GM23248 (cell line): Measurements from ENCODE around the gene COL12A1. TPM values are rescaled to one million over a fixed set of nuclear protein-coding genes. Genes with fewer than 3 reads are reported as not detected.
"Not testable (repeated sequence)": the region's sequence is repeated elsewhere in the genome, so short reads cannot be mapped to it uniquely, and the experiment has no call there.

ENCODE experiments used
- DNase-seq: peaks from one replicate; pipeline ENCODE4 v3.0.0-alpha.2; 2015
- H2AFZ ChIP-seq: fragments of 200-600 bp; sonication (generic); 2 replicates; pipeline ENCODE4 v1.6.1; 2016; ENCODE audit warnings: antibody characterized with exemption
- H3F3A ChIP-seq: fragments of 200-600 bp; sonication (generic); 2 replicates; pipeline ENCODE4 v1.6.1; 2016; ENCODE audit warnings: mild to moderate bottlenecking, antibody characterized with exemption, mixed run types; ENCODE audit not compliant: insufficient read depth
- H3K27ac ChIP-seq: fragments of 200-600 bp; sonication (generic); 2 replicates; pipeline ENCODE4 v1.5.1; 2016; ENCODE audit warnings: mild to moderate bottlenecking
- H3K27me3 ChIP-seq: fragments of 200-600 bp; sonication (generic); replicated peaks from 2 replicates; pipeline ENCODE4 v1.6.1; 2016; ENCODE audit warnings: mild to moderate bottlenecking; ENCODE audit not compliant: insufficient read depth
- H3K36me3 ChIP-seq: fragments of 200-600 bp; sonication (generic); 2 replicates; pipeline ENCODE4 v1.6.1; 2016; ENCODE audit warnings: low read depth, mild to moderate bottlenecking
- H3K4me1 ChIP-seq: fragments of 200-600 bp; sonication (generic); 2 replicates; pipeline ENCODE4 v1.6.1; 2016; ENCODE audit warnings: mild to moderate bottlenecking; ENCODE audit not compliant: insufficient read depth
- H3K4me2 ChIP-seq: fragments of 200-600 bp; sonication (generic); one replicate; pipeline ENCODE4 v1.6.1; 2016; ENCODE audit warnings: mild to moderate bottlenecking; ENCODE audit not compliant: unreplicated experiment
- H3K4me3 ChIP-seq: fragments of 200-600 bp; sonication (generic); 2 replicates; pipeline ENCODE4 v1.5.1; 2016; ENCODE audit warnings: mild to moderate bottlenecking
- H3K79me2 ChIP-seq: fragments of 200-600 bp; sonication (generic); 2 replicates; pipeline ENCODE4 v1.6.1; 2016; ENCODE audit warnings: mild to moderate bottlenecking; ENCODE audit not compliant: insufficient read depth
- H3K9ac ChIP-seq: fragments of 200-600 bp; sonication (generic); 2 replicates; pipeline ENCODE4 v1.6.1; 2016; ENCODE audit warnings: mild to moderate bottlenecking
- H3K9me2 ChIP-seq: fragments of 200-600 bp; sonication (generic); 2 replicates; pipeline ENCODE4 v1.6.1; 2016; ENCODE audit warnings: mixed run types, mild to moderate bottlenecking, moderate library complexity; ENCODE audit not compliant: insufficient read depth
- H3K9me3 ChIP-seq: fragments of 200-600 bp; sonication (generic); one replicate; pipeline ENCODE4 v1.6.1; 2017; ENCODE audit warnings: low read depth
- H4K20me1 ChIP-seq: fragments of 200-600 bp; sonication (generic); 2 replicates; pipeline ENCODE4 v1.6.0; 2016; ENCODE audit not compliant: insufficient read depth
- EZH2 ChIP-seq: fragments of 200-600 bp; sonication (generic); IDR thresholded peaks from 2 replicates; pipeline ENCODE4 v1.6.1; 2018; ENCODE audit warnings: antibody characterized with exemption, mild to moderate bottlenecking; ENCODE audit not compliant: insufficient read depth, poor library complexity, severe bottlenecking
- EZH2phosphoT487 ChIP-seq: fragments of 200-600 bp; sonication (generic); IDR thresholded peaks from 2 replicates; pipeline ENCODE4 v1.6.1; 2018; ENCODE audit warnings: antibody characterized with exemption, moderate library complexity, mild to moderate bottlenecking, low read depth; ENCODE audit not compliant: insufficient read depth
- WGBS, 2 experiments: methylation state at CpG; one replicate each; pipeline ENCODE4 v1.1.6; 2015 to 2017; ENCODE audit warnings: low lambda C conversion rate in 2 of 2, low coverage in 1 of 2; ENCODE audit errors: missing lambda C conversion rate in 2 of 2; 5-methylcytosine and 5-hydroxymethylcytosine counted together
- in situ Hi-C: fragments of 300-500 bp; cut with MboI; formaldehyde crosslinking; loops from 2 replicates; pipeline ENCODE4 v1.15.0; 2020
- polyA plus RNA-seq: library from polyadenylated mRNA; unstranded; fragments of >200 nt; fragmentation: Nextera tagmentation; extraction: Ambion mirVana; gene quantifications from 2 replicates; pipeline ENCODE4 v1.2.1, GENCODE V29; 2016
- total RNA-seq: library from RNA; depleted of rRNA; stranded (reverse); fragments of >200 nt; shearing (Covaris generic); gene quantifications from 2 replicates; pipeline ENCODE4 v1.2.3, GENCODE V29; 2014

COL12A1 gene
- total and polyA plus RNA-seq, 2 experiments from 2014 or later: 253 to 1,033 TPM

GRCh38 chr6:75201021-75201420, 4.8 kb downstream of the COL12A1 start:
- Histone ChIP-seq H3K4me2 (peak overlapping the region; percentile 96), H3K36me3 (peaks cover 3% of the 10 kb centered on the region), H4K20me1 (no peaks in the 10 kb centered on the region), H3K79me2 (peaks cover 92% of the 10 kb centered on the region), H3K9me2 (no peaks in the 10 kb centered on the region), H3K27me3 (no peaks in the 10 kb centered on the region), H3K4me1 (peaks cover 69% of the 10 kb centered on the region), H3K27ac (peak overlapping the region; percentile 89), H3K9me3 (no peaks in the 10 kb centered on the region), H2AFZ (no peak overlapping the region), H3K4me3 (peak overlapping the region; percentile 98), H3K9ac (peak overlapping the region; percentile 97), H3F3A (peaks cover 80% of the 10 kb centered on the region)
- in situ Hi-C loops: loop anchor here (25.0 kb wide), 3 partner anchors 789 to 1464 kb away; no protein-coding TSS in a partner anchor
- peak; percentile 52 for DNase-seq
- WGBS, 2 experiments: 3% methylated on average over 1 of the region's 1 CpG
- TF ChIP-seq EZH2: no peak
- TF ChIP-seq EZH2phosphoT487: no peak

- Histone ChIP-seq H3K27ac (peak overlapping the region; percentile 89), H3K9ac (no peak overlapping the region), H2AFZ (no peak overlapping the region), H3K4me1 (peaks cover 69% of the 10 kb centered on the region), H3K4me3 (peak overlapping the region; percentile 15), H3K36me3 (peaks cover 8% of the 10 kb centered on the region), H3K4me2 (peak overlapping the region; percentile 96), H3K79me2 (peaks cover 83% of the 10 kb centered on the region), H3K9me3 (no peaks in the 10 kb centered on the region), H3F3A (peaks cover 84% of the 10 kb centered on the region), H3K27me3 (no peaks in the 10 kb centered on the region), H4K20me1 (no peaks in the 10 kb centered on the region), H3K9me2 (no peaks in the 10 kb centered on the region)
- in situ Hi-C loops: loop anchor here (25.0 kb wide), 3 partner anchors 788 to 1463 kb away; no protein-coding TSS in a partner anchor
- DNase-seq: peak; percentile 78
- TF ChIP-seq EZH2 (no peak), EZH2phosphoT487 (no peak)
- 43 to 59% methylated on average over 3 of the region's 3 CpGs for WGBS, 2 experiments
Measured at GRCh38 chr6:75199889-75200288, 6.0 kb downstream of the COL12A1 start.

- H3K4me3 ChIP-seq: no peak overlapping the region
- H3K79me2 ChIP-seq: peaks cover 81% of the 10 kb centered on the region
- H3F3A ChIP-seq: peaks cover 85% of the 10 kb centered on the region
- no peaks in the 10 kb centered on the region for H3K27me3 ChIP-seq
- in situ Hi-C loops: no loop called here
- H3K4me1 ChIP-seq: peaks cover 48% of the 10 kb centered on the region
- no peak overlapping the region for H2AFZ ChIP-seq
- H4K20me1 ChIP-seq: no peaks in the 10 kb centered on the region
- WGBS, 2 experiments: 0 to 2% methylated on average over 2 of the region's 2 CpGs
- no peak overlapping the region for H3K9ac ChIP-seq
- peak overlapping the region; percentile 29 for H3K4me2 ChIP-seq
- peak; percentile 79 for DNase-seq
- TF ChIP-seq EZH2phosphoT487 (peak; percentile 59; the same call in 1 of the 2 replicates), EZH2 (no peak)
- H3K9me2 ChIP-seq: no peaks in the 10 kb centered on the region
- H3K36me3 ChIP-seq: peaks cover 44% of the 10 kb centered on the region
- H3K9me3 ChIP-seq: no peaks in the 10 kb centered on the region
- peak overlapping the region; percentile 60 for H3K27ac ChIP-seq
Measured at GRCh38 chr6:75196081-75196687, 9.7 kb downstream of the COL12A1 start.

- Histone ChIP-seq H4K20me1 (no peaks in the 10 kb centered on the region), H3K79me2 (peaks cover 91% of the 10 kb centered on the region), H3K9me3 (no peaks in the 10 kb centered on the region), H2AFZ (no peak overlapping the region), H3K27me3 (no peaks in the 10 kb centered on the region), H3K9me2 (no peaks in the 10 kb centered on the region), H3K9ac (no peak overlapping the region), H3K4me3 (no peak overlapping the region), H3F3A (peaks cover 91% of the 10 kb centered on the region), H3K27ac (no peak overlapping the region), H3K4me2 (no peak overlapping the region), H3K4me1 (peaks cover 10% of the 10 kb centered on the region), H3K36me3 (peaks cover 97% of the 10 kb centered on the region)
- in situ Hi-C loops: no loop called here
- no peak for DNase-seq
- WGBS, 2 experiments: 71 to 75% methylated on average over 3 of the region's 3 CpGs
- TF ChIP-seq EZH2phosphoT487 (no peak), EZH2 (no peak)
Measured at GRCh38 chr6:75188221-75188925, 17.5 kb downstream of the COL12A1 start.

- 46 to 49% methylated on average over 2 of the region's 2 CpGs for WGBS, 2 experiments
- H2AFZ ChIP-seq, in situ Hi-C loops, H4K20me1 ChIP-seq, H3K9me2 ChIP-seq, H3K9ac ChIP-seq, DNase-seq, H3K4me2 ChIP-seq, H3K9me3 ChIP-seq, H3K27me3 ChIP-seq, H3K4me3 ChIP-seq, H3K27ac ChIP-seq: not testable (repeated sequence)
- peaks cover 77% of the 10 kb centered on the region for H3K79me2 ChIP-seq
- H3K4me1 ChIP-seq: peaks cover 26% of the 10 kb centered on the region
- peaks cover 89% of the 10 kb centered on the region for H3F3A ChIP-seq
- H3K36me3 ChIP-seq: peaks cover 88% of the 10 kb centered on the region
Measured at GRCh38 chr6:75186581-75186980, 19.3 kb downstream of the COL12A1 start.
